AG10803 (cell line): ENCODE measurements around the gene DNLZ.

Source experiments
- DNase-seq: peaks from one replicate; pipeline ENCODE4 v3.0.0; 2010; ENCODE audit warnings: low read depth
- H3K4me3 ChIP-seq: 2 replicates; pipeline ENCODE4 v1.5.1; 2011; ENCODE audit warnings: mild to moderate bottlenecking, low read length, control low read depth
- CTCF ChIP-seq: conservative IDR thresholded peaks from 2 replicates; pipeline ENCODE4 v1.5.1; 2011; ENCODE audit warnings: mild to moderate bottlenecking, low read length, control low read depth, inconsistent platforms

Gene DNLZ

GRCh38 chr9:136313111-136314055 is 50.2 kb downstream of the DNLZ start:
- DNase-seq, result no peak
- TF ChIP-seq CTCF, result no peak

GRCh38 chr9:136312436-136312835 is 51.1 kb downstream of the DNLZ start:
- H3K4me3 ChIP-seq, result no peak overlapping the region
- DNase-seq, result peak; percentile 45
- peak; percentile 74 for TF ChIP-seq CTCF

More at GRCh38 chr9:136313111-136314055, 50.2 kb downstream of the DNLZ start:
- H3K4me3 ChIP-seq, result no peak overlapping the region

GRCh38 chr9:136312009-136312375 is 51.6 kb downstream of the DNLZ start:
- no peak for TF ChIP-seq CTCF
- H3K4me3 ChIP-seq, result no peak overlapping the region
- no peak for DNase-seq

GRCh38 chr9:136311051-136312008 is 52.2 kb downstream of the DNLZ start:
- DNase-seq, result no peak
- TF ChIP-seq CTCF, result no peak
- no peak overlapping the region for H3K4me3 ChIP-seq

GRCh38 chr9:136310273-136311030 is 53.1 kb downstream of the DNLZ start:
- no peak for TF ChIP-seq CTCF
- no peak for DNase-seq
- no peak overlapping the region for H3K4me3 ChIP-seq

- no peak overlapping the region for H3K4me3 ChIP-seq
- no peak for DNase-seq
- TF ChIP-seq CTCF, result no peak
Observed at GRCh38 chr9:136309806-136310220, 53.7 kb downstream of the DNLZ start.
